CD8-positive, alpha-beta memory T cell (primary cell): Measurements from ENCODE around the gene SGO2. TPM values are rescaled to one million over a fixed set of nuclear protein-coding genes. Genes with fewer than 3 reads are reported as not detected.

Experiments
- CTCF ChIA-PET: fragments of 350-600 bp; sonication (Branson Sonifier 250); formaldehyde crosslinking; loops from one replicate; lab custom pipeline; 2021; ENCODE audit warnings: antibody characterized with exemption; lab: Charles Lee
- POLR2A ChIA-PET: fragments of 350-600 bp; sonication (Branson Sonifier 250); formaldehyde crosslinking; loops from one replicate; lab custom pipeline; 2021; ENCODE audit warnings: antibody characterized with exemption; lab: Charles Lee
- DNase-seq, 5 donors: peaks; one replicate each; pipeline versions ENCODE4 v3.0.0 to v3.0.0-alpha.2; 2020 to 2022; ENCODE audit warnings: mixed read lengths in 1 of 5
- H3K27ac ChIP-seq: one replicate; pipeline ENCODE4 v1.7.0; 2013; ENCODE audit warnings: low read depth, mild to moderate bottlenecking, low read length, moderate library complexity
- H3K27me3 ChIP-seq: 2 replicates; pipeline ENCODE4 v1.7.0; 2013; ENCODE audit warnings: low read length, mild to moderate bottlenecking; ENCODE audit not compliant: insufficient read depth, poor library complexity, severe bottlenecking
- H3K36me3 ChIP-seq: 2 replicates; pipeline ENCODE4 v1.7.0; 2013; ENCODE audit warnings: mild to moderate bottlenecking, low read length, moderate library complexity; ENCODE audit not compliant: insufficient read depth
- H3K4me1 ChIP-seq: 2 replicates; pipeline ENCODE4 v1.7.0; 2013; ENCODE audit warnings: mild to moderate bottlenecking, low read length, moderate library complexity; ENCODE audit not compliant: insufficient read depth
- H3K4me3 ChIP-seq: 2 replicates; pipeline ENCODE4 v1.7.0; 2013; ENCODE audit warnings: mild to moderate bottlenecking, low read length
- H3K9me3 ChIP-seq: 2 replicates; pipeline ENCODE4 v1.7.0; 2013; ENCODE audit warnings: mild to moderate bottlenecking, low read length
- H3K27ac Mint-ChIP-seq, 8 donors: one replicate each; pipeline ENCODE4 v1.8.0; 2020 to 2021; ENCODE audit warnings: mixed read lengths in 8 of 8, mild to moderate bottlenecking in 6 of 8, inconsistent platforms in 3 of 8, moderate library complexity in 3 of 8
- H3K27me3 Mint-ChIP-seq, 2 donors: one replicate each; pipeline ENCODE4 v1.8.0; 2020 to 2021; ENCODE audit warnings: mixed read lengths in 2 of 2, mild to moderate bottlenecking in 1 of 2, moderate library complexity in 1 of 2
- H3K36me3 Mint-ChIP-seq, 3 donors: one replicate each; pipeline ENCODE4 v1.8.0; 2020 to 2021; ENCODE audit warnings: mixed read lengths in 3 of 3, inconsistent platforms in 1 of 3, mild to moderate bottlenecking in 1 of 3
- H3K4me1 Mint-ChIP-seq, 3 donors: one replicate each; pipeline ENCODE4 v1.8.0; 2020 to 2021; ENCODE audit warnings: mixed read lengths in 3 of 3, inconsistent platforms in 1 of 3, mild to moderate bottlenecking in 1 of 3
- H3K4me3 Mint-ChIP-seq, 7 donors: one replicate each; pipeline ENCODE4 v1.8.0; 2020 to 2021; ENCODE audit warnings: mixed read lengths in 7 of 7, mild to moderate bottlenecking in 6 of 7, moderate library complexity in 4 of 7, inconsistent platforms in 2 of 7
- H3K9me3 Mint-ChIP-seq, 5 donors: one replicate each; pipeline ENCODE4 v1.8.0; 2020 to 2022; ENCODE audit warnings: mixed read lengths in 5 of 5, mild to moderate bottlenecking in 3 of 5, moderate library complexity in 2 of 5, inconsistent platforms in 1 of 5
- polyA plus RNA-seq: library from polyadenylated mRNA; unstranded; fragments of 300-500 nt; fragmentation: Illumina TruSeq; gene quantifications from one replicate; pipeline ENCODE4 v1.2.3, GENCODE V29; 2021
- total RNA-seq, 2 experiments: library from RNA; stranded (reverse); gene quantifications; one replicate each; pipeline ENCODE4 v1.2.3, GENCODE V29; 2021

Gene SGO2
- total and polyA plus RNA-seq, 3 experiments from 2014 or later = 3.5 to 19.9 (median 18.6) TPM

- H3K4me3 ChIP-seq = no peak overlapping the region
- Mint-ChIP-seq H3K27ac (no peak overlapping the region), H3K4me3 (peak overlapping the region in 1 of 7 donors; percentile 68), H3K4me1 (peaks cover 12 to 16% (median 14%) of the 10 kb centered on the region in 3 donors), H3K9me3 (no peaks in the 10 kb centered on the region), H3K27me3 (peaks cover 0 to 3% of the 10 kb centered on the region in 2 donors), H3K36me3 (peaks cover 0 to 4% (median 0%) of the 10 kb centered on the region in 3 donors)
- no peaks in the 10 kb centered on the region for H3K27me3 ChIP-seq
- no peaks in the 10 kb centered on the region for H3K36me3 ChIP-seq
- no peak for DNase-seq
- ChIA-PET CTCF (interaction anchor here (1.4 to 3.5 kb wide), 3 partner anchors 8 to 14 kb away, joined by 3 to 8 read pairs (median 6); partner anchors contain the start of gene KCTD18), POLR2A (interaction anchor here (0.7 kb wide), 1 partner anchor 11 kb away, joined by 3 read pairs; no protein-coding TSS in a partner anchor)
- no peak overlapping the region for H3K27ac ChIP-seq
- H3K4me1 ChIP-seq = peaks cover 10% of the 10 kb centered on the region
- no peaks in the 10 kb centered on the region for H3K9me3 ChIP-seq
Observed at GRCh38 chr2:200523604-200524003, 2.4 kb upstream of the SGO2 start.

GRCh38 chr2:200525066-200525465 lies 941 bp upstream of the SGO2 start:
- Histone ChIP-seq H3K27me3 (no peaks in the 10 kb centered on the region), H3K4me1 (peaks cover 10% of the 10 kb centered on the region), H3K27ac (no peak overlapping the region), H3K9me3 (no peaks in the 10 kb centered on the region), H3K36me3 (no peaks in the 10 kb centered on the region), H3K4me3 (peak overlapping the region; percentile 91)
- Mint-ChIP-seq H3K36me3 (peaks cover 0 to 4% (median 0%) of the 10 kb centered on the region in 3 donors), H3K27ac (no peak overlapping the region), H3K9me3 (no peaks in the 10 kb centered on the region), H3K27me3 (peaks cover 0 to 3% of the 10 kb centered on the region in 2 donors), H3K4me1 (peaks cover 12 to 16% (median 14%) of the 10 kb centered on the region in 3 donors), H3K4me3 (peak overlapping the region in 4 of 7 donors; percentile 9 to 92 (median 91))
- ChIA-PET CTCF (interaction anchor here (1.4 to 3.5 kb wide), 4 partner anchors 9 to 16 kb away, joined by 6 to 8 read pairs (median 6); partner anchors contain the start of gene KCTD18), POLR2A (interaction anchor here (0.6 to 2.0 kb wide), 2 partner anchors 15 to 220 kb away, joined by 5 to 8 read pairs; partner anchors contain the start of gene KCTD18)
- DNase-seq = no peak

GRCh38 chr2:200525551-200525881 lies 491 bp upstream of the SGO2 start:
- peak overlapping the region; percentile 91 for H3K4me3 ChIP-seq
- Mint-ChIP-seq H3K4me1 (peaks cover 12 to 16% (median 14%) of the 10 kb centered on the region in 3 donors), H3K27me3 (peaks cover 0 to 3% of the 10 kb centered on the region in 2 donors), H3K27ac (peak overlapping the region; percentile 38 to 88 (median 75)), H3K4me3 (peak overlapping the region; percentile 91 to 98 (median 92)), H3K36me3 (peaks cover 0 to 4% (median 0%) of the 10 kb centered on the region in 3 donors), H3K9me3 (no peaks in the 10 kb centered on the region)
- H3K27ac ChIP-seq = peak overlapping the region; percentile 48
- ChIA-PET CTCF (interaction anchor here (1.4 to 3.5 kb wide), 3 partner anchors 10 to 16 kb away, joined by 6 to 8 read pairs (median 6); partner anchors contain the start of gene KCTD18), POLR2A (interaction anchor here (0.6 to 2.0 kb wide), 2 partner anchors 15 to 220 kb away, joined by 5 to 8 read pairs; partner anchors contain the start of gene KCTD18)
- no peaks in the 10 kb centered on the region for H3K36me3 ChIP-seq
- H3K27me3 ChIP-seq = no peaks in the 10 kb centered on the region
- peaks cover 10% of the 10 kb centered on the region for H3K4me1 ChIP-seq
- no peak for DNase-seq
- no peaks in the 10 kb centered on the region for H3K9me3 ChIP-seq

- Mint-ChIP-seq H3K4me3 (no peak overlapping the region), H3K9me3 (no peaks in the 10 kb centered on the region), H3K27ac (no peak overlapping the region), H3K36me3 (peaks cover 0 to 4% (median 0%) of the 10 kb centered on the region in 3 donors), H3K4me1 (peaks cover 12 to 16% (median 14%) of the 10 kb centered on the region in 3 donors), H3K27me3 (peaks cover 0 to 2% of the 10 kb centered on the region in 2 donors)
- Histone ChIP-seq H3K4me1 (peaks cover 10% of the 10 kb centered on the region), H3K27me3 (no peaks in the 10 kb centered on the region), H3K27ac (no peak overlapping the region), H3K36me3 (no peaks in the 10 kb centered on the region), H3K4me3 (no peak overlapping the region), H3K9me3 (no peaks in the 10 kb centered on the region)
- ChIA-PET POLR2A (no interaction called here), CTCF (no interaction called here)
- DNase-seq = no peak
Observed at GRCh38 chr2:200528228-200528627, 2.2 kb downstream of the SGO2 start.

GRCh38 chr2:200533754-200534153 lies 7.7 kb downstream of the SGO2 start:
- no peak overlapping the region for H3K4me3 Mint-ChIP-seq
- no peaks in the 10 kb centered on the region for H3K27me3 Mint-ChIP-seq
- no peaks in the 10 kb centered on the region for H3K9me3 Mint-ChIP-seq
- no peaks in the 10 kb centered on the region for H3K36me3 Mint-ChIP-seq
- no peak overlapping the region for H3K27ac Mint-ChIP-seq
- H3K27ac ChIP-seq = no peak overlapping the region
- no peak for DNase-seq
- no peaks in the 10 kb centered on the region for H3K36me3 ChIP-seq
- no peaks in the 10 kb centered on the region for H3K27me3 ChIP-seq
- CTCF ChIA-PET = interaction anchor here (0.7 kb wide), 1 partner anchor 31 kb away, joined by 3 read pairs; no protein-coding TSS in a partner anchor
- no peaks in the 10 kb centered on the region for H3K4me1 Mint-ChIP-seq
- no peaks in the 10 kb centered on the region for H3K4me1 ChIP-seq
- H3K4me3 ChIP-seq = no peak overlapping the region
- POLR2A ChIA-PET = no interaction called here
- H3K9me3 ChIP-seq = no peaks in the 10 kb centered on the region

GRCh38 chr2:200534572-200534971 lies 8.6 kb downstream of the SGO2 start:
- Mint-ChIP-seq H3K27me3 (no peaks in the 10 kb centered on the region), H3K27ac (no peak overlapping the region), H3K9me3 (no peaks in the 10 kb centered on the region), H3K4me3 (no peak overlapping the region), H3K36me3 (peaks cover 0 to under 1% (median 0%) of the 10 kb centered on the region in 3 donors), H3K4me1 (no peaks in the 10 kb centered on the region)
- POLR2A ChIA-PET = interaction anchor here (0.5 kb wide), 1 partner anchor 11 kb away, joined by 3 read pairs; no protein-coding TSS in a partner anchor
- H3K27ac ChIP-seq = no peak overlapping the region
- H3K27me3 ChIP-seq = no peaks in the 10 kb centered on the region
- H3K4me1 ChIP-seq = no peaks in the 10 kb centered on the region
- no peak overlapping the region for H3K4me3 ChIP-seq
- CTCF ChIA-PET = interaction anchor here (1.6 kb wide), 1 partner anchor 13 kb away, joined by 6 read pairs; no protein-coding TSS in a partner anchor
- no peaks in the 10 kb centered on the region for H3K9me3 ChIP-seq
- DNase-seq = no peak
- no peaks in the 10 kb centered on the region for H3K36me3 ChIP-seq

- H3K27me3 Mint-ChIP-seq = no peaks in the 10 kb centered on the region
- no peaks in the 10 kb centered on the region for H3K27me3 ChIP-seq
- no peak overlapping the region for H3K27ac ChIP-seq
- H3K36me3 Mint-ChIP-seq = peaks cover 9 to 19% (median 19%) of the 10 kb centered on the region in 3 donors
- ChIA-PET POLR2A (no interaction called here), CTCF (no interaction called here)
- H3K9me3 ChIP-seq = no peaks in the 10 kb centered on the region
- no peak overlapping the region for H3K4me3 ChIP-seq
- no peaks in the 10 kb centered on the region for H3K4me1 ChIP-seq
- H3K36me3 ChIP-seq = no peaks in the 10 kb centered on the region
- H3K9me3 Mint-ChIP-seq = no peaks in the 10 kb centered on the region
- H3K27ac Mint-ChIP-seq = no peak overlapping the region
- no peak for DNase-seq
- no peak overlapping the region for H3K4me3 Mint-ChIP-seq
- H3K4me1 Mint-ChIP-seq = no peaks in the 10 kb centered on the region
Observed at GRCh38 chr2:200538139-200538538, 12.1 kb downstream of the SGO2 start.

- Mint-ChIP-seq H3K36me3 (peaks cover 12 to 24% (median 19%) of the 10 kb centered on the region in 3 donors), H3K9me3 (no peaks in the 10 kb centered on the region)
Observed at GRCh38 chr2:200540793-200541192, 14.8 kb downstream of the SGO2 start.

More at GRCh38 chr2:200540793-200541192, 14.8 kb downstream of the SGO2 start:
- no peak overlapping the region for H3K4me3 Mint-ChIP-seq
- no peak for DNase-seq
- Histone ChIP-seq H3K27me3 (no peaks in the 10 kb centered on the region), H3K9me3 (no peaks in the 10 kb centered on the region), H3K36me3 (no peaks in the 10 kb centered on the region), H3K27ac (no peak overlapping the region), H3K4me3 (no peak overlapping the region), H3K4me1 (no peaks in the 10 kb centered on the region)
- POLR2A ChIA-PET = no interaction called here
- no peaks in the 10 kb centered on the region for H3K27me3 Mint-ChIP-seq
- H3K27ac Mint-ChIP-seq = no peak overlapping the region
- CTCF ChIA-PET = no interaction called here
- H3K4me1 Mint-ChIP-seq = no peaks in the 10 kb centered on the region
